Mesenteric fat pad (tissue), 1 donor: ENCODE measurements around the gene PEX5L. TPM values are rescaled to one million over a fixed set of nuclear protein-coding genes. Genes with fewer than 3 reads are reported as not detected.

ENCODE experiments used
- DNase-seq: peaks from one replicate; pipeline ENCODE4 v3.0.0-alpha.2; 2020; ENCODE audit warnings: low spot score
- total RNA-seq: library from RNA; stranded (reverse); fragmentation: NEBNext Ultra II Directional; extraction: Animal tissue kit (Norgen Biotek cat#: 25700); gene quantifications from one replicate; pipeline ENCODE4 v1.2.1, GENCODE V29; 2021
- donor health status: DM: yes; HTN: yes; CAD: no.

The PEX5L gene
- total RNA-seq, 1 donor from 2014 or later: not detected

- DNase-seq: no peak
Observed at GRCh38 chr3:179902061-179902460, 134.7 kb downstream of the PEX5L start.

GRCh38 chr3:179898024-179898423 lies 138.7 kb downstream of the PEX5L start:
- no peak for DNase-seq

GRCh38 chr3:179897231-179897630 lies 139.5 kb downstream of the PEX5L start:
- no peak for DNase-seq

- DNase-seq: no peak
Observed at GRCh38 chr3:179896507-179896906, 140.2 kb downstream of the PEX5L start.

- DNase-seq: no peak
Observed at GRCh38 chr3:179895330-179895729, 141.4 kb downstream of the PEX5L start.

- DNase-seq: no peak
Observed at GRCh38 chr3:179887295-179887943, 149.3 kb downstream of the PEX5L start.

- DNase-seq: no peak
Observed at GRCh38 chr3:179885950-179886349, 150.8 kb downstream of the PEX5L start.

GRCh38 chr3:179884136-179884535 lies 152.6 kb downstream of the PEX5L start:
- no peak for DNase-seq

- DNase-seq: no peak
Observed at GRCh38 chr3:179882292-179882691, 154.4 kb downstream of the PEX5L start.

GRCh38 chr3:179881791-179882190 lies 154.9 kb downstream of the PEX5L start:
- DNase-seq: no peak

- DNase-seq: no peak
Observed at GRCh38 chr3:179880868-179881267, 155.9 kb downstream of the PEX5L start.

- DNase-seq: no peak
Observed at GRCh38 chr3:179876440-179876839, 160.3 kb downstream of the PEX5L start.

GRCh38 chr3:179872842-179873241 lies 163.9 kb downstream of the PEX5L start:
- no peak for DNase-seq

- no peak for DNase-seq
Observed at GRCh38 chr3:179871782-179872181, 165.0 kb downstream of the PEX5L start.

- no peak for DNase-seq
Observed at GRCh38 chr3:179868715-179869114, 168.0 kb downstream of the PEX5L start.

- DNase-seq: no peak
Observed at GRCh38 chr3:179867961-179868360, 168.8 kb downstream of the PEX5L start.

GRCh38 chr3:179865861-179866505 lies 170.8 kb downstream of the PEX5L start:
- DNase-seq: no peak

GRCh38 chr3:179861953-179862352 lies 174.8 kb downstream of the PEX5L start:
- no peak for DNase-seq

- DNase-seq: no peak
Observed at GRCh38 chr3:179861292-179861691, 175.4 kb downstream of the PEX5L start.

GRCh38 chr3:179860275-179861107 lies 176.2 kb downstream of the PEX5L start:
- no peak for DNase-seq

- DNase-seq: no peak
Observed at GRCh38 chr3:179853176-179853575, 183.6 kb downstream of the PEX5L start.
